GM23248 (cell line): Measurements from ENCODE around the gene RIBC2. TPM values are rescaled to one million over a fixed set of nuclear protein-coding genes. Genes with fewer than 3 reads are reported as not detected.
"Not testable (repeated sequence)": the region's sequence is repeated elsewhere in the genome, so short reads cannot be mapped to it uniquely, and the experiment has no call there.

Experiments used
- DNase-seq: peaks from one replicate; pipeline ENCODE4 v3.0.0-alpha.2; 2015
- H2AFZ ChIP-seq: fragments of 200-600 bp; sonication (generic); 2 replicates; pipeline ENCODE4 v1.6.1; 2016; ENCODE audit warnings: antibody characterized with exemption
- H3F3A ChIP-seq: fragments of 200-600 bp; sonication (generic); 2 replicates; pipeline ENCODE4 v1.6.1; 2016; ENCODE audit warnings: mild to moderate bottlenecking, antibody characterized with exemption, mixed run types; ENCODE audit not compliant: insufficient read depth
- H3K27ac ChIP-seq: fragments of 200-600 bp; sonication (generic); 2 replicates; pipeline ENCODE4 v1.5.1; 2016; ENCODE audit warnings: mild to moderate bottlenecking
- H3K27me3 ChIP-seq: fragments of 200-600 bp; sonication (generic); replicated peaks from 2 replicates; pipeline ENCODE4 v1.6.1; 2016; ENCODE audit warnings: mild to moderate bottlenecking; ENCODE audit not compliant: insufficient read depth
- H3K36me3 ChIP-seq: fragments of 200-600 bp; sonication (generic); 2 replicates; pipeline ENCODE4 v1.6.1; 2016; ENCODE audit warnings: low read depth, mild to moderate bottlenecking
- H3K4me1 ChIP-seq: fragments of 200-600 bp; sonication (generic); 2 replicates; pipeline ENCODE4 v1.6.1; 2016; ENCODE audit warnings: mild to moderate bottlenecking; ENCODE audit not compliant: insufficient read depth
- H3K4me2 ChIP-seq: fragments of 200-600 bp; sonication (generic); one replicate; pipeline ENCODE4 v1.6.1; 2016; ENCODE audit warnings: mild to moderate bottlenecking; ENCODE audit not compliant: unreplicated experiment
- H3K4me3 ChIP-seq: fragments of 200-600 bp; sonication (generic); 2 replicates; pipeline ENCODE4 v1.5.1; 2016; ENCODE audit warnings: mild to moderate bottlenecking
- H3K79me2 ChIP-seq: fragments of 200-600 bp; sonication (generic); 2 replicates; pipeline ENCODE4 v1.6.1; 2016; ENCODE audit warnings: mild to moderate bottlenecking; ENCODE audit not compliant: insufficient read depth
- H3K9ac ChIP-seq: fragments of 200-600 bp; sonication (generic); 2 replicates; pipeline ENCODE4 v1.6.1; 2016; ENCODE audit warnings: mild to moderate bottlenecking
- H3K9me2 ChIP-seq: fragments of 200-600 bp; sonication (generic); 2 replicates; pipeline ENCODE4 v1.6.1; 2016; ENCODE audit warnings: mixed run types, mild to moderate bottlenecking, moderate library complexity; ENCODE audit not compliant: insufficient read depth
- H3K9me3 ChIP-seq: fragments of 200-600 bp; sonication (generic); one replicate; pipeline ENCODE4 v1.6.1; 2017; ENCODE audit warnings: low read depth
- H4K20me1 ChIP-seq: fragments of 200-600 bp; sonication (generic); 2 replicates; pipeline ENCODE4 v1.6.0; 2016; ENCODE audit not compliant: insufficient read depth
- EZH2 ChIP-seq: fragments of 200-600 bp; sonication (generic); IDR thresholded peaks from 2 replicates; pipeline ENCODE4 v1.6.1; 2018; ENCODE audit warnings: antibody characterized with exemption, mild to moderate bottlenecking; ENCODE audit not compliant: insufficient read depth, poor library complexity, severe bottlenecking
- EZH2phosphoT487 ChIP-seq: fragments of 200-600 bp; sonication (generic); IDR thresholded peaks from 2 replicates; pipeline ENCODE4 v1.6.1; 2018; ENCODE audit warnings: antibody characterized with exemption, moderate library complexity, mild to moderate bottlenecking, low read depth; ENCODE audit not compliant: insufficient read depth
- WGBS, 2 experiments: methylation state at CpG; one replicate each; pipeline ENCODE4 v1.1.6; 2015 to 2017; ENCODE audit warnings: low lambda C conversion rate in 2 of 2, low coverage in 1 of 2; ENCODE audit errors: missing lambda C conversion rate in 2 of 2; 5-methylcytosine and 5-hydroxymethylcytosine counted together
- in situ Hi-C: fragments of 300-500 bp; cut with MboI; formaldehyde crosslinking; loops from 2 replicates; pipeline ENCODE4 v1.15.0; 2020
- polyA plus RNA-seq: library from polyadenylated mRNA; unstranded; fragments of >200 nt; fragmentation: Nextera tagmentation; extraction: Ambion mirVana; gene quantifications from 2 replicates; pipeline ENCODE4 v1.2.1, GENCODE V29; 2016
- total RNA-seq: library from RNA; depleted of rRNA; stranded (reverse); fragments of >200 nt; shearing (Covaris generic); gene quantifications from 2 replicates; pipeline ENCODE4 v1.2.3, GENCODE V29; 2014

Gene RIBC2
- total and polyA plus RNA-seq, 2 experiments from 2014 or later = 0.32 to 1.3 TPM

DNA sequence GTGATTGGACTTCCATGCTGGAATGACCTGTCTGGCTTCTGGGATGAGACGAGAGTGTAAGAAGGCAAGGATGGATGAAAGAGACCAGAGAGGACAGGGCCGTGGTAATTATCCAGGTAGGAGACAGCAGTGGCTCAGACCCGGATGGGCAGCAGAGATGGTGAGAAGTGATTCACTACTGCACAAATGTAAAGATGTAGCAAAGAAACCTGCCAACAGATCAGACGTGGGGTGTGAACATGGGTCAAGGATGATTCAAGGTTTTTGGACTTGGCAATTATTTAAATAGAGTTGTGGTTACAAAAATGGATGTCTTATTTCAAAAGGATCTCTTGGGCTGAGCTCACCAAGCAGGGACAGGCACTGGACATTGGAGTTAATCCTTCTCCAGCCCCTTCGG lies 32.7 kb downstream of the RIBC2 start:
- no peaks in the 10 kb centered on the region for H4K20me1 ChIP-seq
- H3K9me3 ChIP-seq = no peaks in the 10 kb centered on the region
- H3K36me3 ChIP-seq = no peaks in the 10 kb centered on the region
- H3K9me2 ChIP-seq = no peaks in the 10 kb centered on the region
- no peak overlapping the region for H3K4me3 ChIP-seq
- no peaks in the 10 kb centered on the region for H3K79me2 ChIP-seq
- H3K9ac ChIP-seq = no peak overlapping the region
- 45 to 54% methylated on average over 5 of the region's 5 CpGs for WGBS, 2 experiments
- H3K27me3 ChIP-seq = no peaks in the 10 kb centered on the region
- peaks cover 21% of the 10 kb centered on the region for H3F3A ChIP-seq
- H2AFZ ChIP-seq = no peak overlapping the region
- H3K4me1 ChIP-seq = peaks cover 28% of the 10 kb centered on the region
- peak; percentile 83 for DNase-seq
- in situ Hi-C loops = loop anchor here (5.0 kb wide), 1 partner anchor 106 kb away; no protein-coding TSS in a partner anchor
- TF ChIP-seq EZH2 (no peak), EZH2phosphoT487 (0 out of 2 replicates have a peak, but pooled peaks have one; percentile 55)
- peak overlapping the region; percentile 4 for H3K4me2 ChIP-seq
- H3K27ac ChIP-seq = no peak overlapping the region

DNA sequence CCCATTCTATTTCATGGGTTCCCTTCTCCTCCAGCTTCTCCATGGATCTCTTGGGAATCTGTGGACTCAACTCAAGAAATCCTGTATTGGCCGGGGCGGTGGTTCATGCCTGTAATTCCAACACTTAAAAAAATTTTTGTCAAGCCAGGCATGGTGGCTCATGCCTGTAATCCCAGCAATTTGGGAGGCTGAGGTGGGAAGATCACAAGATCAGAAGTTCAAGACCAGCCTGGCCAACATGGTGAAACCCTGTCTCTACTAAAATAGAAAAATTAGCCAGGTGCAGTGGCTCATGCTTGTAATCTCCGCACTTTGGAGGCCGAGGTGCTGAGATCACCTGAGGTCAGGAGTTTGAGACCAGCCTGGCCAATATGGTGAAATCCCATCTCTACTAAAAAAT lies 34.1 kb downstream of the RIBC2 start:
- H3K4me2 ChIP-seq, H3K4me3 ChIP-seq, H3K9me3 ChIP-seq, H2AFZ ChIP-seq, H3K9me2 ChIP-seq, H3K27ac ChIP-seq, DNase-seq, H3K9ac ChIP-seq, H3K79me2 ChIP-seq, H3K36me3 ChIP-seq, H3K27me3 ChIP-seq, H4K20me1 ChIP-seq: not testable (repeated sequence)
- Histone ChIP-seq H3K4me1 (peaks cover 41% of the 10 kb centered on the region), H3F3A (peaks cover 33% of the 10 kb centered on the region)
- in situ Hi-C loops = loop anchor here (5.0 kb wide), 1 partner anchor 105 kb away; no protein-coding TSS in a partner anchor
- WGBS, 2 experiments = 83 to 88% methylated on average over 4 of the region's 4 CpGs

DNA sequence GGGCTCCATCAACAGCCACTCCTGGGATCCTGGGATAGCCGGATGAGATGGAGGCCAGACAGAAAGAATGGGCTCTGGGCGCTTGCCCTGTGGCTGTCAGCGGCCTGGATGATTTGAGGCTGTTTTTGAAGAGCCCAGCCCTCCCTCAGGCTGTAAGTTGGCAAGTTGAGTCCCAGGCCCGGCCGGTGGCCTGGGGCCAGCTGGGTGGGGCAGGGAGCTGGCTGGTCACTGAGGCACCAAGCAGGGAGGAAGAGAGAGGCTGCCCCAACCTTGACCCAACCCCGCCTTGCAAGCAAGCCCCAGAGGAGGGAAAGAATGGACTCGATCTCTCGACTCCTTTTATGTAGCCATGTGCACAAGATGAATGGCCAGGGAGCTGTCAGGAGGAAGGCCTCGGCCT lies 34.9 kb downstream of the RIBC2 start:
- no peaks in the 10 kb centered on the region for H3K27me3 ChIP-seq
- no peaks in the 10 kb centered on the region for H3K9me3 ChIP-seq
- TF ChIP-seq EZH2 (no peak), EZH2phosphoT487 (no peak)
- H3K36me3 ChIP-seq = no peaks in the 10 kb centered on the region
- no peak overlapping the region for H3K4me2 ChIP-seq
- H3K9me2 ChIP-seq = no peaks in the 10 kb centered on the region
- WGBS, 2 experiments = 45% methylated on average over 9 of the region's 9 CpGs
- DNase-seq = peak; percentile 45
- H3K79me2 ChIP-seq = no peaks in the 10 kb centered on the region
- H3K9ac ChIP-seq = no peak overlapping the region
- in situ Hi-C loops = loop anchor here (5.0 kb wide), 1 partner anchor 104 kb away; no protein-coding TSS in a partner anchor
- no peak overlapping the region for H3K27ac ChIP-seq
- no peak overlapping the region for H3K4me3 ChIP-seq
- peaks cover 49% of the 10 kb centered on the region for H3K4me1 ChIP-seq
- H2AFZ ChIP-seq = no peak overlapping the region
- H3F3A ChIP-seq = peaks cover 40% of the 10 kb centered on the region
- H4K20me1 ChIP-seq = no peaks in the 10 kb centered on the region

DNA sequence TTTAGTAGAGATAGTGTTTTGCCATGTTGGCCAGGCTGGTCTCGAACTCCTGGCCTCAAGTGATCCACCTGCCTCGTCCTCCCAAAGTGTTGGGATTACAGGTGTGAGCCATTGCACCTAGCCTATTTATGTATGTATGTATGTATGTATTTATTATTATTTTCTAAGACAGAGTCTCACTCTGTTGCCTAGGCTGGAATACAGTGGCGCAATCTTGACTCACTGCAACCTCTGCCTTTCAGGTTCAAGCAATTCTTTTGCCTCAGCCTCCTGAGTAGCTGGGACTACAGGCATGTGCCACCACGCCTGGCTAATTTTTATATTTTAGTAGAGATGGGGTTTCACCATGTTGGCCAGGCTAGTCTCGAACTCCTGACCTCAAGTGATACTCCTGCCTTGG lies 35.9 kb downstream of the RIBC2 start:
- H4K20me1 ChIP-seq, H2AFZ ChIP-seq, DNase-seq, H3K9me3 ChIP-seq, H3K9me2 ChIP-seq, H3K4me2 ChIP-seq, H3K9ac ChIP-seq, H3K36me3 ChIP-seq, H3K27ac ChIP-seq, H3K4me3 ChIP-seq, H3K79me2 ChIP-seq, H3K27me3 ChIP-seq: not testable (repeated sequence)
- H3K4me1 ChIP-seq = peaks cover 59% of the 10 kb centered on the region
- peaks cover 50% of the 10 kb centered on the region for H3F3A ChIP-seq
- 96 to 98% methylated on average over 5 of the region's 5 CpGs for WGBS, 2 experiments
- in situ Hi-C loops = loop anchor here (5.0 kb wide), 1 partner anchor 103 kb away; no protein-coding TSS in a partner anchor

DNA sequence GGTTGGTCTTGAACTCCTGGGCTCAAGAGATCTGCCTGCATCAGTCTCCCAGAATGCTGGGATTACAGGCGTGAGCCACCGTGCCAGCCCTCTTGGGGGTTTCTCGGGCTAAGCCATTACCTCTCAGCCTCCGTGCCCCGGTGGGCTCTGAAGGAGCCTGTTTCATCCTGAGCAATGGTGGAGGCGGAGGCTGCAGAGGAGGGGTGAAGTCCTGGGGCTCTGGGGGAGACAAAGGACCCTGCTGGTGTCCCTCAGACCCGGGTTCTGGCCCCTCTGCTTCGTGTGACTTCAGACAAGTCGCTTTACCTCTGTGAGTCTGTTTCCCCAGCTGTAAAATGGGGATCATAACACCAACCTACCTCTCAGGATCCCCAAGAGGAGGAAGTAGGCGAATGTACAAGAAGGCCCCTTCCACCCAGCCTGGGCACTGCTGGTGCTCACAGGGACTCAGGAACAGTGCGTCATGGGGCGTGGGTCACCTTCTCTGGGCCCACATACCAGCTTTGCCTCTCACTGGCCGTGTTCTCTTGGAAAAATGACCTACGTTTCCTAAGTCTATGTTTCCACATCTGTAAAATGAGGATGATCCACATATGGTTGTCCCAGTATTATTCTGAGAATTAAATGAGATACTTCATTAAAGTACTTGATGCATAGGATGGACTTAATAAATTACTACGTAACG lies 36.8 kb downstream of the RIBC2 start:
- Histone ChIP-seq H3K9ac (peak overlapping the region; percentile 34), H3K79me2 (no peaks in the 10 kb centered on the region), H3K9me2 (no peaks in the 10 kb centered on the region), H4K20me1 (no peaks in the 10 kb centered on the region), H3K36me3 (no peaks in the 10 kb centered on the region), H3K4me3 (peak overlapping the region; percentile 36; the same call in 1 of the 2 replicates), H3K9me3 (no peaks in the 10 kb centered on the region), H3K4me1 (peaks cover 67% of the 10 kb centered on the region), H3K4me2 (peak overlapping the region; percentile 34), H3K27me3 (no peaks in the 10 kb centered on the region), H2AFZ (peak overlapping the region; percentile 1; the same call in 1 of the 2 replicates), H3K27ac (peak overlapping the region; percentile 83), H3F3A (peaks cover 58% of the 10 kb centered on the region)
- peak; percentile 57 for DNase-seq
- TF ChIP-seq EZH2 (no peak), EZH2phosphoT487 (no peak)
- WGBS, 2 experiments = 67 to 68% methylated on average over 16 of the region's 16 CpGs
- in situ Hi-C loops = no loop called here
